Activated T-cell treated with anti-CD3 and anti-CD28 coated beads for 48 hours (primary cell): ENCODE results near the gene UHRF1.
"Not testable (repeated sequence)": the region's sequence is repeated elsewhere in the genome, so short reads cannot be mapped to it uniquely, and the experiment has no call there.

Experiments used
- DNase-seq: peaks from one replicate; pipeline ENCODE4 v3.0.0-alpha.2; 2020; ENCODE audit warnings: low read depth

The UHRF1 gene

GRCh38 chr19:4971816-4972495 is 62.7 kb downstream of the UHRF1 start:
- no peak for DNase-seq

- no peak for DNase-seq
Measured at GRCh38 chr19:4972509-4973230, 63.4 kb downstream of the UHRF1 start.

- DNase-seq = no peak
Measured at GRCh38 chr19:4974880-4975469, 65.7 kb downstream of the UHRF1 start.

- not testable (repeated sequence) for DNase-seq
Measured at GRCh38 chr19:4975601-4976000, 66.3 kb downstream of the UHRF1 start.

- no peak for DNase-seq
Measured at GRCh38 chr19:4976401-4977298, 67.3 kb downstream of the UHRF1 start.

DNA sequence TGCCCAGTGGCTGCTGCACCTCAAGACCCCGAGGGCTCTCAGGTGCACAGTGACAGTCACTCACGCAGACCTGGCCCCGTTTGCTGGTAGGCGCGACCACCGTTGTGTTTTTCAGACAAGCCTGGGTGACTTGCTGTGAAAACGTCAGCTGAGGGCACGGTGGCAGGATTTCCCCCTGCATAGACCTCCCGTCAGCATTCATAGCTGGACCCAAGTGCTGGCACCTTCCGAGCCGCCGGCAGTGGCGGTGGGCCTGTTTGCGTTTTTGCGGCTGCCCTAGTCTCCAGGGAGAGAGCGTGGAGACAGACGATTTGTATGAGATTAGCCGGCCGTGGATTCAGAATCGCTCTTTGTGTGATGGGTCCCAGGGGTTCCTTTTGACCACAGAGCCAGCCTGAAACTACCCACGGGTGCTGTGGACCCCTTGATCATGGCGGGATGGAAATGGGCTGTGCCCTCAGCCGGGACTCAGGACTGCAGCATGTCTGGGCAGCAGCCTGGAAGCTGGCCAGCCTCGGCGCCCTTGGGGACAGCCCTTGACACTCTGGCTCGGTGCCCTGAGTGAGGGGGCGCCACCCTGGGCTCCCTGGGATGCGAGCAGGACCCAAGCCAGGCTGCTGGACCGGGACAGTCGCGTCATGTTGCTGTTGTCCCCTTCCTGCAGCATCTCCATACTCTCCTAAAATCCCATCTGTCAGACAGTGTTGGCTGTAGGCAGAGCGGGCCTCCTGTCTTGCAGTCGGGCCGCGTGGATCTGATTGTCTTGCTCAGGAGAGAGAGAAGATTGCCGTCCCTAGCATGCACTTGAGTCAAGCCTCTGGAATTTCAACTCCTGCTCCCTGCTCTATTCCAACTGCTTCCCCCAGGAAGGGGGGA is 68.2 kb downstream of the UHRF1 start:
- DNase-seq = no peak

GRCh38 chr19:4979211-4979807 is 70.0 kb downstream of the UHRF1 start:
- DNase-seq = no peak

DNA sequence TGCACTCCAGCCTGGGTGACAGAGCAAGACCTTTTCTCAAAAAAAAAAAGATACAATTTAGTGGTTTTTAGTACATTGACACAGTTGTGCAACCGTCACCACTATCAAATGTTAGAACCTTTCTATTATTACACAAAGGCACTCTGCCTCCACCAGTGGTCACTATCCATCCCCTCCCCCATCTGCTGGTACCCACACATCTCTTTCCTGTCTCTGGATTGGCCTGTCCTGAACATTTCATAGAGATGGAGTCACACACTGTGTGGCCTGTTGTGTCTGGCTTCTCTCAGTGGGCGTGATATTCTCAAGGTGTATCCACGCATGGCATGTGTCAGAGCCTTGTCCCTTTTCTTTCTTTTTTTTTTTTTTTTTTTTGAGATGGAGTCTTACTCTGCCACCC is 70.8 kb downstream of the UHRF1 start:
- DNase-seq = no peak

DNA sequence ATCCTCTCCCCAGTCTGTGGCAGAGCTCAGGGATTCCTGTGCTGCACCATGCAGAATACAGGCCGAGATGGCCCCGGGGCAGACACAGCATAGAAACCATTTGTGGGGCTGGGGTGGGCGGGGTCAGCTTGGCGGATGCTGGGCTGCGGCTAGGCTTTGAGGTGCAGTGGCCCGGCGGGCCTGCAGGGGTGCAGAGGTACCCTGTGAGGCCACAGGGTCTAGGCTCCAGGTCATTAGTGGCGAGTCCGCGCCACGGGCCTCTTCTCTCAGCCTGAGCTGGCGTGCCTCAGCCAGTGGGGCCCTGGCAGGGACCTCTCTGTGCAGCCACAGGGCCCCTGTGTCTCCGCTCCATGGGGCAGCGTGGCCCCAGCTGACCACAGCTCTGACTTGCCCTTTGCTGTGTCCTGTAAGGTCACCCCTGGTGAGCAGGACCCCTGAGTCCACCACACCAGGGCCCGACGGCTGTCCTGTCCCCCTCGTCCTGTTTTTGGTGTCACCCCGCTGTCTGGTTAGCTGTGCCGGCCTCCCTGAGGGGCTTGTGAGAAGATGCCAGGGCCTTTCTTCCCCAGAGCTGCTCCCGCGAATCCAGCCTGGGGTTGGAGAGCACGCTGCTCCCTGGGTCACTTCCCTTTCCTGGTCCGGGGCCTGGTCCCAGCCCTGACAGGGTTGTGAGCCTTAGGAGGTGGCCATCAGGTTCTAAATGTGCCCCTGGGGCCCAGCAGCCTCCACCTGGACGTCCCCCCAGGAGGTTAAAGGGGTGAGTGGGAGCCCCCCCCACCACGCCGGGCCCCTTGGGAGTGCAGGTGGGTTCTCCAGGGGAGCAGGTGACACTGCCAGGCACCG is 71.8 kb downstream of the UHRF1 start:
- DNase-seq = no peak

- no peak for DNase-seq
Measured at GRCh38 chr19:4981681-4981958, 72.3 kb downstream of the UHRF1 start.

GRCh38 chr19:4983346-4984105 is 74.2 kb downstream of the UHRF1 start:
- no peak for DNase-seq

- DNase-seq = no peak
Measured at GRCh38 chr19:4984106-4984380, 74.7 kb downstream of the UHRF1 start.

DNA sequence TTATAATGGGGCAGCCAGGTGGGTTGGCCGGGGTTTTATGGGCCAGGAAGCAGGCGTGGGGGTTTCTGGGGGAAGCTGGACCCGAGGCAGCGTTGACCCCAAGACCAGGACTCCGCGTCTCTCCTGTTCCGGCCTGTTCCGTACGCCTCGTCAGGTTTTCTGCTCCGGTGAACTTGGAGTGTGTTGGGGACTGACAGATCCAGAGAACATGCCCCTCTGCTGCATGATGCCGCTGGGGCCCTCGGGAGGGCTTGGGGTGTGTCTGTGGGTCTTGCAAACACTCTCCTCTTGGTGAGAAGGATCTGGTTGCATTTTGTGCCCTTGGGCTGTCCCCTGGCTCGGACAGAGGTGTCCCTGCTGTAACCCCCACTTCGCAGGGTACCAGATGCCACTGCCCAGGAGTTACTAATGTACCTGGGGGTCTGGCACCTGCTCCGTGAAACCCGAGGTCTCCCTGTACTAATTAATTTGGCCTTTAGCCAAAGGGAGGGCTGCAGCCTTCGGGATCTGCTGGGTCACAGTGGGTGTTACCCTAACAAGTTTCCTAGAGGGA is 75.2 kb downstream of the UHRF1 start:
- DNase-seq = no peak

- DNase-seq = no peak
Measured at GRCh38 chr19:4985551-4985991, 76.3 kb downstream of the UHRF1 start.

GRCh38 chr19:4986056-4986455 is 76.8 kb downstream of the UHRF1 start:
- DNase-seq = no peak

DNA sequence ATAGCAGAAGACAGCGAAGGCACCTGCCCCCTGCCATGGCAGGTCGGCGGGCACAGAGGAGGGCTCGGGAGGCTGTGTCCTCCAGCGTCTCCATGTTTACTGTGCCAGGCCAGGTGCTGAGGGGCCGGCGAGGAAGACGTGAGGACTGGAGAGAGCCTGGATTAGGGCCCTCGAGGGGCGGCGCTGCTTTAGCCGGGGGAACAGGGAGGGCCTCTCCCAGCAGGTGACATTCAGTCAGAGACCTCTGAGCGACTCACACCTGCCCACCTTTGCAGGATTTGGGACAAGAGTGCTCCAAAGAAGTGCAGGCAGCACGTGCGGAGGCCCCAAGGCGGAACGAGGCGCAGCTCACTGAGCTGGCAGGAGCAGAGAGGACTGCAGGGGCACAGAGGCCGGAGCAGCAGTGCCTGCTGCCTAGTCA is 77.2 kb downstream of the UHRF1 start:
- no peak for DNase-seq

DNA sequence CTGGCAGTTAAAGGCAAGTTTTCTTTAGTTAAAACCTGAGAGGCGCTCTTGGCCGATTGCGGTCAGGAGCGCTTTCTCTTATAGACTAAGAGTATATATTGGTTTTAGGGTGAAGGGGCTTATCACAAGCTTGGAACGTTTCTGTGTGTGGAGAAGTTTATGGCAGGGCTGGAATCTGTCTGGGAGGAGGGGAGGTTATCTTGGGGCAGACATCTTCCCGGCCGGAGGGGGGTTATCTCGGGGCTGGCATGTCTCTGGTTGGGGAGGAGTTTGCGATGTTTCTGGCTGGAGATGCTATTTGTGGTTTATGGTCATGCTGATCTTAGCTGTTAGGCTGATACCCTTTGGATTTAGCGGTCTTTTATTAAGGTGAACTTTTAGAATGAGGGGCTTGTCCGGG is 78.0 kb downstream of the UHRF1 start:
- DNase-seq = no peak

- no peak for DNase-seq
Measured at GRCh38 chr19:4987692-4988370, 78.5 kb downstream of the UHRF1 start.

GRCh38 chr19:4988770-4989251 is 79.5 kb downstream of the UHRF1 start:
- no peak for DNase-seq
